GM19438 (cell line): ENCODE measurements around the gene ACE2.

Source experiments
- ATAC-seq: cut with Tn5 transposase; IDR thresholded peaks from one replicate; pipeline ENCODE4 v1.9.1; 2021; ENCODE audit warnings: low read depth; ENCODE audit not compliant: unreplicated experiment

ACE2 gene

DNA sequence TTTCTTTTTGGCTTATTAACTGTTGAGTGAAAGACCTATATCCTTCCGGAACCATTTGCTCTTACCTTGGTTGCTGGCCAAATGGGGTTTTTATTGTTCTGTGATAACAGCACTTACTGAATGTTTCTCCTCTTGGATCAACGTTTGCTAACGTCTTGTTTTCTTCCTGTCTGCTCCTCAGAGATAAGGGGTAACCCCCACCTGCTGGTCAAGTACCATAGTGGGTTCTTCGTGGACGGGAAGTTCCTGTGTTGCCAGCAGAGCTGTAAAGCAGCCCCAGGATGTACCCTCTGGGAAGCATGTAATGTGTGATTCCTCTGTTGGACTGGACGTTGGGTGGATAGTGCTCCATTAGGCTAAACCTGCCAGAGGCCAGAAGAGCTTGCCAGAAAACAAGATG is 84.8 kb downstream of the ACE2 start:
- ATAC-seq: no peak

DNA sequence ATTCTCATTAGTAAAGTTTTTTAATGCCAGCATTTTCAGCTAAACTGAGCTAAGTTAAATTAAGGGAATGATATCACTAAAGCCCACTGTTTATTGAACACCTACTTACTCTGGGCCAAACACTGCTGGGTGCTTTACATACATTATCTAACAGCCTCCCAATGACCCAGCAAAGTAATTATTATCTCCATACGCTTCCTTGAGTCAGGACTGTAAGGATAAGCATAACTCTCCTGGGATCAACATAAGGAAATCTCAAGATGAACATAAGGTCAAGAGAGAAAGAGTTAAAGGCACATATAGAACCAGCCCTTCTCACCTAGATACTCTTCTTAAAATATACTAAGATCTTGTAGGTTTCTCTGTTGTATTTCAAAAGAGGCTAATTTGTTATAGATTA is 86.5 kb downstream of the ACE2 start:
- ATAC-seq: no peak

DNA sequence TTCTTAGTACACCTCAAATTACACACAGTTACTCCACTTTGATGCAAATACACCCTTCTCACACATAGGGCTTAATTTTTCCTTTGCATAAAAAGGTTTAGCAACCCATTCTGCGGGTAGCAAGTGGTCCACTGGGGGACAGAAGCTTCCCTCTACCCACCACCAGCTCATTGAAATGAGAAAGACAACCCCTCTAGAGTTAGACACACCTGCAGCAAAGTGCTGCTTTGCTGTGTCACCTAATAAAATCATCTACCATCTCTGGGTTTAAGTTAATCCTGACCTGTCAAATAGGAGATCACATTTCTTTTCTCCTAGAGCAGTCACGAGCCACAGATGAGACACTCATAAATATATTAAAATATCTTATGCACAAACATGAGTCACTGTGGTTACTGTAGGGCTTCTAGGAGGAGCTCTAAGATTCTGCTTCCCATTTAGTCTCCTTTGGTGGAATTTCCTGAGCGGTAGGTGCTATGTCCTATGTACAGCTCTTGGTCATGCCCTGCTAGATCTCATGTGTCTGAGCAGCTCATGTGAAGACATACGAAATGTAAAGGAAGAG is 88.3 kb downstream of the ACE2 start:
- ATAC-seq: no peak

DNA sequence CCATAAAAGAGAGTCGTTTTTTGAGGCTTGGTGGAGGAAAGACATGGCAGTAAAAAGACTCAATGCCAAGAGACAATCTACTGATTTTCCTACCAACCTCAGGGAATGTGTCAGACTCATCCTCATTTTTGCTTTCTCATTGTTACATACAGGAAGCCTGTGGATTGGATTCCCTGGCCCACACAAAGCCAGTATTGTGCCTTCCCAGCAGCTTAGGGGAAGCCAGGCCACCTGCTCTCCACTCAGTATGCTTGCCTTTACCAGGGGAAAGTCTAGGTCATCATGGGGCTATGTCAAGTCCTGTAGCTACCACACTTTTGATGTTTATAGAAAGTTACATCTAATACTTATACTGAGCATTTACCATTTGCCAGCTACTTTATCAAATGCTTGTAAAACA is 89.2 kb downstream of the ACE2 start:
- no peak for ATAC-seq
